H1 (cell line): ENCODE data around the gene USP54. TPM values are rescaled to one million over a fixed set of nuclear protein-coding genes. Genes with fewer than 3 reads are reported as not detected.

Source experiments
- CTCF ChIA-PET: fragments of 300-600 bp; sonication (Branson Sonifier 250); formaldehyde crosslinking; loops from one replicate; lab custom pipeline; 2021; ENCODE audit not compliant: partially characterized antibody; lab: Charles Lee
- POLR2A ChIA-PET: fragments of 300-600 bp; sonication (Branson Sonifier 250); formaldehyde crosslinking; loops from one replicate; lab custom pipeline; 2021; ENCODE audit warnings: inconsistent platforms; ENCODE audit not compliant: partially characterized antibody; lab: Charles Lee
- DNase-seq, 2 experiments: peaks; one replicate each; pipeline versions ENCODE4 v3.0.0 to v3.0.0-alpha.2; 2010 to 2022; ENCODE audit warnings: low spot score in 2 of 2, low read depth in 1 of 2, mixed read lengths in 1 of 2
- FAIRE-seq: peaks from 2 replicates; lab custom pipeline; 2011; peaks lifted over from hg19 to GRCh38; lab: Jason Lieb, UNC
- H2AFZ ChIP-seq: 2 replicates; pipeline ENCODE4 v1.8.1; 2012; ENCODE audit warnings: low read length, inconsistent platforms
- H2AK5ac ChIP-seq: 2 replicates; pipeline ENCODE4 v1.6.1; 2013; ENCODE audit warnings: low read depth, low read length
- H2BK120ac ChIP-seq: replicated peaks from 2 replicates; pipeline ENCODE3; 2013; ENCODE audit warnings: low read depth, low read length, inconsistent platforms
- H2BK12ac ChIP-seq: 2 replicates; pipeline ENCODE4 v1.6.1; 2013; ENCODE audit warnings: low read depth, low read length
- H2BK15ac ChIP-seq: 2 replicates; pipeline ENCODE4 v1.6.1; 2013; ENCODE audit warnings: low read length
- H2BK20ac ChIP-seq: 2 replicates; pipeline ENCODE4 v1.6.1; 2013; ENCODE audit warnings: low read length
- H2BK5ac ChIP-seq: 2 replicates; pipeline ENCODE4 v1.6.1; 2013; ENCODE audit warnings: low read depth, low read length
- H3K14ac ChIP-seq: 2 replicates; pipeline ENCODE4 v1.6.1; 2013; ENCODE audit warnings: inconsistent platforms; ENCODE audit not compliant: insufficient read length
- H3K18ac ChIP-seq: 2 replicates; pipeline ENCODE4 v1.6.1; 2013; ENCODE audit warnings: low read length; ENCODE audit errors: extremely low read depth
- H3K23ac ChIP-seq: 2 replicates; pipeline ENCODE4 v1.6.1; 2013; ENCODE audit warnings: inconsistent platforms; ENCODE audit not compliant: insufficient read length
- H3K23me2 ChIP-seq: 2 replicates; pipeline ENCODE4 v1.6.1; 2013; ENCODE audit warnings: low read depth, low read length
- H3K27ac ChIP-seq: 2 replicates; pipeline ENCODE4 v1.6.1; 2011; ENCODE audit warnings: low read depth, low read length, inconsistent platforms
- H3K27me3 ChIP-seq, 4 experiments: replicated peaks in 1 of 4; 1 replicate in 1 of 4; 2 replicates in 3 of 4; pipeline versions ENCODE4 v1.6.1 to v1.8.1; 2011 to 2013; ENCODE audit warnings: low read length in 3 of 4, mild to moderate bottlenecking in 3 of 4, inconsistent platforms in 2 of 4, mixed read lengths in 2 of 4, moderate library complexity in 1 of 4; ENCODE audit not compliant: control insufficient read depth in 3 of 4, insufficient read depth in 3 of 4; ENCODE audit errors: extremely low read depth in 1 of 4
- H3K36me3 ChIP-seq, 4 experiments: 2 replicates each; pipeline versions ENCODE4 v1.6.1 to v1.8.1; 2011 to 2013; ENCODE audit warnings: mild to moderate bottlenecking in 4 of 4, low read length in 3 of 4, moderate library complexity in 2 of 4, control low read depth in 1 of 4, inconsistent platforms in 1 of 4; ENCODE audit not compliant: insufficient read depth in 4 of 4, control insufficient read depth in 2 of 4
- H3K4ac ChIP-seq: replicated peaks from 2 replicates; pipeline ENCODE3; 2013; ENCODE audit warnings: low read length, low read depth, mixed read lengths, inconsistent platforms; ENCODE audit not compliant: insufficient read length
- H3K4me1 ChIP-seq, 4 experiments: replicated peaks in 1 of 4; 1 replicate in 1 of 4; 2 replicates in 3 of 4; pipeline versions ENCODE4 v1.6.1 to v1.8.1; 2011 to 2013; ENCODE audit warnings: low read length in 3 of 4, inconsistent platforms in 2 of 4, mixed read lengths in 1 of 4; ENCODE audit not compliant: insufficient read depth in 4 of 4, control insufficient read depth in 3 of 4
- H3K4me2 ChIP-seq, 2 experiments: 2 replicates each; pipeline versions ENCODE4 v1.6.1 to v1.8.1; 2011 to 2013; ENCODE audit warnings: low read depth in 2 of 2, low read length in 2 of 2, control low read depth in 1 of 2, inconsistent platforms in 1 of 2, mild to moderate bottlenecking in 1 of 2; ENCODE audit not compliant: insufficient read depth in 1 of 2
- H3K4me3 ChIP-seq, 4 experiments: fragments of 200-600, 300-600 bp in 1 of 4; sonication (generic), shearing (Covaris generic), sonication (Bioruptor Twin) in 1 of 4; 2 replicates each; pipeline versions ENCODE4 v1.5.1 to v1.8.1; 2011 to 2016; ENCODE audit warnings: low read length in 4 of 4, low read depth in 3 of 4, control low read depth in 2 of 4, inconsistent platforms in 2 of 4, mild to moderate bottlenecking in 2 of 4, mixed read lengths in 1 of 4, moderate library complexity in 1 of 4; ENCODE audit not compliant: insufficient read depth in 2 of 4; ENCODE audit errors: extremely low read depth in 1 of 4
- H3K56ac ChIP-seq: replicated peaks from 2 replicates; pipeline ENCODE3; 2013; ENCODE audit warnings: low read depth, mild to moderate bottlenecking, mixed read lengths, low read length, inconsistent platforms; ENCODE audit not compliant: insufficient read length
- H3K79me1 ChIP-seq: 2 replicates; pipeline ENCODE4 v1.6.1; 2013; ENCODE audit warnings: low read depth, low read length, control low read depth
- H3K79me2 ChIP-seq, 2 experiments: 2 replicates each; pipeline versions ENCODE4 v1.6.1 to v1.8.1; 2012 to 2013; ENCODE audit warnings: low read length in 2 of 2, mild to moderate bottlenecking in 2 of 2, inconsistent platforms in 1 of 2; ENCODE audit not compliant: insufficient read depth in 2 of 2, control insufficient read depth in 1 of 2
- H3K9ac ChIP-seq, 4 experiments: replicated peaks in 1 of 4; 1 replicate in 1 of 4; 2 replicates in 3 of 4; pipeline versions ENCODE4 v1.6.1 to v1.8.1; 2011 to 2013; ENCODE audit warnings: low read depth in 3 of 4, low read length in 3 of 4, control low read depth in 2 of 4, mild to moderate bottlenecking in 2 of 4, moderate library complexity in 2 of 4, inconsistent platforms in 1 of 4; ENCODE audit errors: extremely low read depth in 1 of 4
- H3K9me3 ChIP-seq, 2 experiments: 2 replicates each; pipeline versions ENCODE4 v1.6.1 to v1.8.1; 2012 to 2013; ENCODE audit warnings: mild to moderate bottlenecking in 2 of 2, moderate library complexity in 2 of 2, control low read depth in 1 of 2, inconsistent platforms in 1 of 2, low read depth in 1 of 2, low read length in 1 of 2, mixed read lengths in 1 of 2; ENCODE audit not compliant: insufficient read depth in 2 of 2
- H4K20me1 ChIP-seq, 2 experiments: replicated peaks in 1 of 2; 2 replicates each; pipeline versions ENCODE3 to v1.8.1; 2011 to 2013; ENCODE audit warnings: inconsistent platforms in 2 of 2, low read length in 2 of 2, mild to moderate bottlenecking in 1 of 2; ENCODE audit not compliant: insufficient read depth in 2 of 2, control insufficient read depth in 1 of 2
- H4K5ac ChIP-seq: 2 replicates; pipeline ENCODE4 v1.6.1; 2013; ENCODE audit warnings: low read length, low read depth, mixed read lengths, inconsistent platforms; ENCODE audit not compliant: insufficient read length
- H4K8ac ChIP-seq: 2 replicates; pipeline ENCODE4 v1.8.0; 2013; ENCODE audit warnings: mild to moderate bottlenecking, moderate library complexity, low read length, inconsistent platforms; ENCODE audit not compliant: insufficient read depth; ENCODE audit errors: extremely low read depth
- H4K91ac ChIP-seq: replicated peaks from 2 replicates; pipeline ENCODE3; 2013; ENCODE audit warnings: low read length, mixed read lengths, inconsistent platforms; ENCODE audit not compliant: insufficient read length
- CREB1 ChIP-seq: IDR thresholded peaks from 2 replicates; pipeline ENCODE4 v1.6.1; 2012; ENCODE audit warnings: inconsistent platforms
- EGR1 ChIP-seq: IDR thresholded peaks from 2 replicates; pipeline ENCODE4 v1.6.1; 2011; ENCODE audit warnings: low read depth, low read length, borderline replicate concordance
- GABPA ChIP-seq: IDR thresholded peaks from 2 replicates; pipeline ENCODE4 v1.6.1; 2011; ENCODE audit warnings: mild to moderate bottlenecking, low read length, moderate library complexity, borderline replicate concordance; ENCODE audit not compliant: insufficient read depth
- JUND ChIP-seq: IDR thresholded peaks from 2 replicates; pipeline ENCODE4 v1.6.1; 2011; ENCODE audit warnings: mild to moderate bottlenecking, improper control_type of control experiment, low read length
- KDM1A ChIP-seq: fragments of 200-600, 300-600 bp; sonication (generic); IDR thresholded peaks from 2 replicates; pipeline ENCODE4 v1.7.1; 2016; ENCODE audit warnings: mild to moderate bottlenecking, low read length, borderline replicate concordance
- NANOG ChIP-seq: IDR thresholded peaks from 2 replicates; pipeline ENCODE4 v1.6.1; 2011; ENCODE audit warnings: low read length, low read depth, mild to moderate bottlenecking, inconsistent platforms; ENCODE audit not compliant: insufficient read depth, poor library complexity, severe bottlenecking
- NRF1 ChIP-seq: IDR thresholded peaks from 2 replicates; pipeline ENCODE4 v1.6.1; 2011; ENCODE audit warnings: mild to moderate bottlenecking, low read depth, low read length, improper control_type of control experiment
- SIX5 ChIP-seq: IDR thresholded peaks from 2 replicates; pipeline ENCODE4 v1.6.1; 2011; ENCODE audit warnings: mild to moderate bottlenecking, low read depth, low read length
- SUZ12 ChIP-seq: fragments of 200-600 bp; sonication (generic); IDR thresholded peaks from 2 replicates; pipeline ENCODE4 v1.6.1; 2012; ENCODE audit warnings: mild to moderate bottlenecking, inconsistent platforms, low read length, moderate library complexity, mixed read lengths
- TAF1 ChIP-seq: IDR thresholded peaks from 2 replicates; pipeline ENCODE4 v1.6.1; 2011; ENCODE audit warnings: mild to moderate bottlenecking, low read depth, low read length
- TCF12 ChIP-seq: IDR thresholded peaks from 2 replicates; pipeline ENCODE4 v1.6.1; 2011; ENCODE audit warnings: low read depth, mild to moderate bottlenecking, low read length
- WGBS, 2 experiments: shearing (Covaris generic) in 1 of 2; methylation state at CpG; one replicate each; pipeline versions ENCODE4 v1.1.6 to v1.1.7; 2013 to 2015; ENCODE audit warnings: low lambda C conversion rate in 2 of 2, mixed read lengths in 2 of 2, inconsistent platforms in 1 of 2, low coverage in 1 of 2, missing lambda C conversion rate in 1 of 2; ENCODE audit not compliant: insufficient replicate concordance in 2 of 2, insufficient coverage in 1 of 2, insufficient read length in 1 of 2; ENCODE audit errors: extremely low coverage in 1 of 2, missing lambda C conversion rate in 1 of 2; 5-methylcytosine and 5-hydroxymethylcytosine counted together
- polyA plus RNA-seq, 7 experiments: library from polyadenylated mRNA; depleted of rRNA in 3 of 7; stranded (reverse) in 5 of 7; unstranded in 2 of 7; fragments of >200 nt in 5 of 7; fragments of 200-250 nt in 2 of 7; gene quantifications; 1 replicate in 5 of 7; 2 replicates in 1 of 7; 4 replicates in 1 of 7; pipeline versions ENCODE4 v1.2.1 to v1.2.3, GENCODE V29; 2011 to 2013; ENCODE audit warnings: missing spikeins in 2 of 7, mixed read lengths in 2 of 7
- total RNA-seq: library from RNA; stranded (reverse); fragmentation: NEBNext Ultra II Directional; extraction: Animal tissue kit (Norgen Biotek cat#: 25700); gene quantifications from 2 replicates; pipeline ENCODE4 v1.2.1, GENCODE V29; 2021
- TF ChIP-seq, protein P1 (sequence below): IDR thresholded peaks from 2 replicates; pipeline ENCODE4 v1.6.1; 2012; ENCODE audit warnings: inconsistent platforms

The USP54 gene
- total and polyA plus RNA-seq, 2 of the 8 experiments (the other 6 are each of a cell fraction or from before 2014, with no cell fraction given): 46.2 to 65.6 TPM

DNA sequence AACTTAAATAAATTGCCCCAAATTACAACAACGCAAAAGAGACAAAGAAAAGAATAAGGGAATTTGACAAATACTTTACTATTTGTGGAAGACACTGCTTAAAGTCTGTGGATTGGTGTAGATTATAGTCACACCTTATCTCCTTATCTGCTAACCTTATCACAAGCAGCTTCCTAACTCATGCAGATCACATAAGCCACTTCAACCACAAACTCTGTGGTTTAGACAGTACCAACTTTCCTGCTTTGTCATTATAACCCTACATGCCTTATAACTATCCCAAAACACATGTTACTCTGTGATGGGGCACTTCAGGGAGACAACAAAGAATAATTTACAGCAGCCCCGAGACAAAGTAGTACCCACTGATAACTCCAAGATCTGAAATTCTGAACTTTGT is 53.9 kb downstream of the USP54 start:
- Histone ChIP-seq H2AFZ (no peak overlapping the region), H3K79me2 (no peaks in the 10 kb centered on the region), H2AK5ac (no peak overlapping the region), H2BK15ac (no peak overlapping the region), H3K4me3 (no peak overlapping the region), H3K79me1 (no peaks in the 10 kb centered on the region), H3K4me2 (no peak overlapping the region), H3K4me1 (no peaks in the 10 kb centered on the region), H3K36me3 (peaks cover 4 to 31% (median 17%) of the 10 kb centered on the region in 4 experiments; a peak in 6 of 8 replicates), H3K9ac (no peak overlapping the region), H3K56ac (no peak overlapping the region), H4K20me1 (peaks cover 0 to 2% of the 10 kb centered on the region in 2 experiments), H3K9me3 (no peaks in the 10 kb centered on the region), H4K8ac (no peak overlapping the region), H3K23me2 (peaks cover 2% of the 10 kb centered on the region; the same call in 1 of the 2 replicates), H3K4ac (no peak overlapping the region), H3K27ac (no peak overlapping the region), H3K23ac (no peak overlapping the region), H3K14ac (no peak overlapping the region), H2BK20ac (no peak overlapping the region), H2BK120ac (no peak overlapping the region), H4K91ac (no peak overlapping the region), H2BK5ac (no peak overlapping the region), H2BK12ac (no peak overlapping the region), H3K27me3 (no peaks in the 10 kb centered on the region), H4K5ac (no peak overlapping the region), H3K18ac (no peak overlapping the region)
- CTCF ChIA-PET: interaction anchor here (2.4 to 13.1 kb wide), 2 partner anchors 8 to 107 kb away, joined by 17 to 271 read pairs; partner anchors contain the start of gene MYOZ1
- POLR2A ChIA-PET: no interaction called here
- no peak for TF ChIP-seq TAF1
- no peak for TF ChIP-seq NRF1
- TF ChIP-seq SIX5: no peak
- TF ChIP-seq CREB1: no peak
- no peak for TF ChIP-seq GABPA
- no peak for TF ChIP-seq TCF12
- no peak for TF ChIP-seq EGR1
- no peak for TF ChIP-seq KDM1A
- TF ChIP-seq SUZ12: no peak
- TF ChIP-seq NANOG: no peak
- no peak for TF ChIP-seq JUND
- TF ChIP-seq, protein P1, sequence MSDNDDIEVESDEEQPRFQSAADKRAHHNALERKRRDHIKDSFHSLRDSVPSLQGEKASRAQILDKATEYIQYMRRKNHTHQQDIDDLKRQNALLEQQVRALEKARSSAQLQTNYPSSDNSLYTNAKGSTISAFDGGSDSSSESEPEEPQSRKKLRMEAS: no peak
- no peak for FAIRE-seq
- no peak for DNase-seq
- 93% methylated on average over 2 of the region's 2 CpGs; no CpG with 5 or more reads in 1 of the 2 experiments for WGBS, 2 experiments
